ENCODE data around the gene DRAM2. TPM values are rescaled to one million over a fixed set of nuclear protein-coding genes. Genes with fewer than 3 reads are reported as not detected.

Gene DRAM2
- total and polyA plus RNA-seq, 2 donors (not counting 1 experiment from before 2014, with no cell fraction given): 75.8 to 107 TPM

GRCh38 chr1:111151838-111152237, 11.9 kb upstream of the DRAM2 start:
- Histone ChIP-seq H3K4me1 (ENCODE audit: control insufficient read depth, extremely low read depth, insufficient read depth, low read length) (no peaks in the 10 kb centered on the region), H3K27me3 (ENCODE audit: control insufficient read depth, insufficient read depth, low read length) (no peaks in the 10 kb centered on the region), H3K4me3 (replicated peaks in 1 of 4; ENCODE audit: control extremely low read depth in 1 of 4, insufficient read depth in 1 of 4, low read depth in 3 of 4, low read length in 4 of 4) (no peak overlapping the region), H3K4me2 (ENCODE audit: extremely low read depth, insufficient read depth, low read length) (no peak overlapping the region), H3K36me3 (ENCODE audit: control insufficient read depth, insufficient read depth, low read length) (no peaks in the 10 kb centered on the region), H4K20me1 (ENCODE audit: control insufficient read depth, extremely low read depth, insufficient read depth, low read length) (no peaks in the 10 kb centered on the region), H3K79me2 (ENCODE audit: control insufficient read depth, insufficient read depth, low read length) (peaks cover 14% of the 10 kb centered on the region), H3K9me3 (ENCODE audit: control insufficient read depth, insufficient read depth, low read depth, low read length) (no peaks in the 10 kb centered on the region), H3K9ac (ENCODE audit: insufficient read depth, low read length) (no peak overlapping the region), H3K27ac (ENCODE audit: insufficient read depth, low read length) (no peak overlapping the region), H2AFZ (ENCODE audit: low read length) (no peak overlapping the region)
- DNase-seq (ENCODE audit: low read depth in 2 of 2): no peak
- TF ChIP-seq EZH2 (IDR thresholded peaks at IDR 0.05; ENCODE audit: low read length, missing control alignments) (no peak), CTCF (conservative IDR thresholded peaks at IDR 0.05 in 1 of 2, IDR thresholded peaks at IDR 0.05 in 1 of 2; ENCODE audit: low read depth in 1 of 2, low read length in 2 of 2) (no peak)

- peaks cover 4% of the 10 kb centered on the region for H3K36me3 ChIP-seq (ENCODE audit: control insufficient read depth, insufficient read depth, low read length)
- H4K20me1 ChIP-seq (ENCODE audit: control insufficient read depth, extremely low read depth, insufficient read depth, low read length): no peaks in the 10 kb centered on the region
- H3K27ac ChIP-seq (ENCODE audit: insufficient read depth, low read length): no peak overlapping the region
- H3K9me3 ChIP-seq (ENCODE audit: control insufficient read depth, insufficient read depth, low read depth, low read length): no peaks in the 10 kb centered on the region
- H3K9ac ChIP-seq (ENCODE audit: insufficient read depth, low read length): no peak overlapping the region
- H3K79me2 ChIP-seq (ENCODE audit: control insufficient read depth, insufficient read depth, low read length): peaks cover 27% of the 10 kb centered on the region
- H3K27me3 ChIP-seq (ENCODE audit: control insufficient read depth, insufficient read depth, low read length): no peaks in the 10 kb centered on the region
- no peak overlapping the region for H2AFZ ChIP-seq (ENCODE audit: low read length)
- no peak overlapping the region for H3K4me2 ChIP-seq (ENCODE audit: extremely low read depth, insufficient read depth, low read length)
- DNase-seq (ENCODE audit: low read depth in 2 of 2): no peak
- TF ChIP-seq EZH2 (IDR thresholded peaks at IDR 0.05; ENCODE audit: low read length, missing control alignments) (no peak), CTCF (conservative IDR thresholded peaks at IDR 0.05 in 1 of 2, IDR thresholded peaks at IDR 0.05 in 1 of 2; ENCODE audit: low read depth in 1 of 2, low read length in 2 of 2) (no peak)
- H3K4me1 ChIP-seq (ENCODE audit: control insufficient read depth, extremely low read depth, insufficient read depth, low read length): no peaks in the 10 kb centered on the region
- H3K4me3 ChIP-seq (replicated peaks in 1 of 4; ENCODE audit: control extremely low read depth in 1 of 4, insufficient read depth in 1 of 4, low read depth in 3 of 4, low read length in 4 of 4): no peak overlapping the region
Observed at GRCh38 chr1:111148376-111148881, 8.5 kb upstream of the DRAM2 start.

DNA sequence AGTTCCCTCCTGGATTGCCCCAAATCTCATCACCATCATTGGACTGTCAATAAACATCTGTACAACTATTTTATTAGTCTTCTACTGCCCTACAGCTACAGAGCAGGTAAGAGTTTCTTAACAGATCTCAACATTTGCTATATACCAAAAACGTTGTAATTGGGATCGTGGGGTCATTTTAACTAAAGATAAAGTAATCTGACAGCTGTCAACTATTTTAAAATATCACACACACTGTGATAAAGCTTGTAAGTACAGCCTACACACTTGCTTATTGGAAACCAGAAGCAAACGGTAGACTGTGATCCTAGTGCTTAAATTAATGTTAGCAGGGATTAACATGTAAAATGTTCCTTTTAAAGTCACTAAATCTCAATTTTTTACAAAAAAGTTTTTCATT, 8.1 kb upstream of the DRAM2 start:
- no peak for DNase-seq (ENCODE audit: low read depth in 2 of 2)
- no peak overlapping the region for H2AFZ ChIP-seq (ENCODE audit: low read length)
- H3K4me3 ChIP-seq (replicated peaks in 1 of 4; ENCODE audit: control extremely low read depth in 1 of 4, insufficient read depth in 1 of 4, low read depth in 3 of 4, low read length in 4 of 4): no peak overlapping the region
- peaks cover 31% of the 10 kb centered on the region for H3K79me2 ChIP-seq (ENCODE audit: control insufficient read depth, insufficient read depth, low read length)
- H3K27me3 ChIP-seq (ENCODE audit: control insufficient read depth, insufficient read depth, low read length): no peaks in the 10 kb centered on the region
- H3K4me2 ChIP-seq (ENCODE audit: extremely low read depth, insufficient read depth, low read length): no peak overlapping the region
- no peaks in the 10 kb centered on the region for H4K20me1 ChIP-seq (ENCODE audit: control insufficient read depth, extremely low read depth, insufficient read depth, low read length)
- H3K36me3 ChIP-seq (ENCODE audit: control insufficient read depth, insufficient read depth, low read length): peaks cover 4% of the 10 kb centered on the region
- H3K4me1 ChIP-seq (ENCODE audit: control insufficient read depth, extremely low read depth, insufficient read depth, low read length): no peaks in the 10 kb centered on the region
- no peak overlapping the region for H3K9ac ChIP-seq (ENCODE audit: insufficient read depth, low read length)
- H3K27ac ChIP-seq (ENCODE audit: insufficient read depth, low read length): no peak overlapping the region
- TF ChIP-seq CTCF (conservative IDR thresholded peaks at IDR 0.05 in 1 of 2, IDR thresholded peaks at IDR 0.05 in 1 of 2; ENCODE audit: low read depth in 1 of 2, low read length in 2 of 2) (no peak), EZH2 (IDR thresholded peaks at IDR 0.05; ENCODE audit: low read length, missing control alignments) (no peak)
- H3K9me3 ChIP-seq (ENCODE audit: control insufficient read depth, insufficient read depth, low read depth, low read length): no peaks in the 10 kb centered on the region

All from fibroblast of lung (primary cell).